Stimulated activated CD4-positive, alpha-beta T cell treated with anti-CD3 and anti-CD28 coated beads, Interleukin-4, amount 100 ng/mL, for 4 hours (primary cell): Measurements from ENCODE around the gene TRABD.
"Not testable (repeated sequence)": the region's sequence is repeated elsewhere in the genome, so short reads cannot be mapped to it uniquely, and the experiment has no call there.

ENCODE experiments used
- DNase-seq, 2 experiments: peaks; one replicate each; pipeline ENCODE4 v3.0.0-alpha.2; 2020

The TRABD gene

GRCh38 chr22:50185375-50186087 lies at the start of gene TRABD:
TSS of gene TRABD (plus strand) at chr22:50185913. CDS start at chr22:50193061, 7,148 bp downstream.
- peak; percentile 87 to 92 for DNase-seq

- no peak for DNase-seq
Measured at GRCh38 chr22:50136581-50137015, 49.1 kb upstream of the TRABD start.

GRCh38 chr22:50137277-50137676 lies 48.4 kb upstream of the TRABD start:
- not testable (repeated sequence) for DNase-seq

- DNase-seq, result no peak
Measured at GRCh38 chr22:50138041-50138440, 47.7 kb upstream of the TRABD start.

- no peak for DNase-seq
Measured at GRCh38 chr22:50138988-50139387, 46.7 kb upstream of the TRABD start.

GRCh38 chr22:50139843-50140415 lies 45.8 kb upstream of the TRABD start:
- DNase-seq, result no peak

- DNase-seq, result no peak
Measured at GRCh38 chr22:50140615-50141014, 45.1 kb upstream of the TRABD start.

GRCh38 chr22:50141462-50141861 lies 44.3 kb upstream of the TRABD start:
- DNase-seq, result no peak

GRCh38 chr22:50141891-50142363 lies 43.8 kb upstream of the TRABD start:
- DNase-seq, result no peak

- no peak for DNase-seq
Measured at GRCh38 chr22:50143096-50143495, 42.6 kb upstream of the TRABD start.

- no peak for DNase-seq
Measured at GRCh38 chr22:50144005-50144614, 41.6 kb upstream of the TRABD start.

GRCh38 chr22:50145721-50146438 lies 39.8 kb upstream of the TRABD start:
- DNase-seq, result no peak

GRCh38 chr22:50146439-50147238 lies 39.1 kb upstream of the TRABD start:
- no peak for DNase-seq

- DNase-seq, result not testable (repeated sequence)
Measured at GRCh38 chr22:50147258-50148165, 38.2 kb upstream of the TRABD start.

GRCh38 chr22:50148166-50148500 lies 37.6 kb upstream of the TRABD start:
- no peak for DNase-seq

- peak; percentile 67 for DNase-seq
Measured at GRCh38 chr22:50148991-50149721, 36.6 kb upstream of the TRABD start.

- no peak for DNase-seq
Measured at GRCh38 chr22:50150161-50151129, 35.3 kb upstream of the TRABD start.

- DNase-seq, result no peak
Measured at GRCh38 chr22:50151571-50152537, 33.9 kb upstream of the TRABD start.
